Cardiac septum (tissue), 1 donor: ENCODE results near the gene KCNIP4. TPM values are rescaled to one million over a fixed set of nuclear protein-coding genes. Genes with fewer than 3 reads are reported as not detected.

ENCODE experiments used
- DNase-seq: peaks from one replicate; pipeline ENCODE4 v3.0.0-alpha.2; 2020; ENCODE audit warnings: low spot score
- intact Hi-C: fragments of 100-400 bp; cut with DNase I; formaldehyde crosslinking; loops from one replicate; pipeline ENCODE4 v1.14.0; 2022
- total RNA-seq: library from RNA; stranded (reverse); fragmentation: NEBNext Ultra II Directional; extraction: Animal tissue kit (Norgen Biotek cat#: 25700); gene quantifications from one replicate; pipeline ENCODE4 v1.2.1, GENCODE V29; 2021
- donor health status: DM: no; HTN: no; CAD: no.

Gene KCNIP4
- total RNA-seq, 1 donor from 2014 or later, result not detected

GRCh38 chr4:20983763-20984575 lies 964.6 kb downstream of the KCNIP4 start:
- intact Hi-C loops, result no loop called here
- no peak for DNase-seq

- DNase-seq, result no peak
- intact Hi-C loops, result no loop called here
These were observed 966.0 kb downstream of the KCNIP4 start for GRCh38 chr4:20982544-20982943.

GRCh38 chr4:20960291-20960690 lies 988.3 kb downstream of the KCNIP4 start:
- DNase-seq, result no peak
- intact Hi-C loops, result no loop called here

- DNase-seq, result no peak
- intact Hi-C loops, result no loop called here
These were observed 994.0 kb downstream of the KCNIP4 start for GRCh38 chr4:20954541-20954940.

- DNase-seq, result no peak
- intact Hi-C loops, result no loop called here
These were observed 1003.6 kb downstream of the KCNIP4 start for GRCh38 chr4:20944961-20945360.

- DNase-seq, result no peak
- intact Hi-C loops, result no loop called here
These were observed 1004.1 kb downstream of the KCNIP4 start for GRCh38 chr4:20944451-20944850.

GRCh38 chr4:20938204-20938603 lies 1010.4 kb downstream of the KCNIP4 start:
- intact Hi-C loops, result no loop called here

GRCh38 chr4:20926529-20926928 lies 1022.0 kb downstream of the KCNIP4 start:
- no peak for DNase-seq
- intact Hi-C loops, result no loop called here

More at GRCh38 chr4:20938204-20938603, 1010.4 kb downstream of the KCNIP4 start:
- no peak for DNase-seq

GRCh38 chr4:20925176-20925575 lies 1023.4 kb downstream of the KCNIP4 start:
- DNase-seq, result no peak
- intact Hi-C loops, result no loop called here

- DNase-seq, result no peak
- intact Hi-C loops, result no loop called here
These were observed 1025.6 kb downstream of the KCNIP4 start for GRCh38 chr4:20922962-20923361.

- intact Hi-C loops, result no loop called here
These were observed 1032.5 kb downstream of the KCNIP4 start for GRCh38 chr4:20916106-20916505.

GRCh38 chr4:20904966-20905365 lies 1043.6 kb downstream of the KCNIP4 start:
- DNase-seq, result no peak
- intact Hi-C loops, result no loop called here

More at GRCh38 chr4:20916106-20916505, 1032.5 kb downstream of the KCNIP4 start:
- DNase-seq, result no peak

- intact Hi-C loops, result no loop called here
- no peak for DNase-seq
These were observed 1046.7 kb downstream of the KCNIP4 start for GRCh38 chr4:20901851-20902250.

GRCh38 chr4:20899591-20899990 lies 1049.0 kb downstream of the KCNIP4 start:
- DNase-seq, result no peak
- intact Hi-C loops, result no loop called here

GRCh38 chr4:20895988-20896387 lies 1052.6 kb downstream of the KCNIP4 start:
- intact Hi-C loops, result no loop called here
- DNase-seq, result no peak

GRCh38 chr4:20895208-20895607 lies 1053.4 kb downstream of the KCNIP4 start:
- no peak for DNase-seq
- intact Hi-C loops, result no loop called here

GRCh38 chr4:20890761-20891160 lies 1057.8 kb downstream of the KCNIP4 start:
- no peak for DNase-seq
- intact Hi-C loops, result no loop called here

GRCh38 chr4:20889901-20890300 lies 1058.7 kb downstream of the KCNIP4 start:
- no peak for DNase-seq
- intact Hi-C loops, result no loop called here

GRCh38 chr4:20883677-20884076 lies 1064.9 kb downstream of the KCNIP4 start:
- intact Hi-C loops, result no loop called here
- DNase-seq, result no peak

- intact Hi-C loops, result no loop called here
- no peak for DNase-seq
These were observed 1065.3 kb downstream of the KCNIP4 start for GRCh38 chr4:20883231-20883630.

GRCh38 chr4:20882500-20882899 lies 1066.1 kb downstream of the KCNIP4 start:
- intact Hi-C loops, result no loop called here
- DNase-seq, result no peak

GRCh38 chr4:20881658-20882057 lies 1066.9 kb downstream of the KCNIP4 start:
- intact Hi-C loops, result no loop called here
- no peak for DNase-seq
